AG20443 (cell line): ENCODE data around the gene PEX11A.
A peak's percentile ranks its signal among the peaks of the same experiment; 100 is the strongest.

Experiments used
- DNase-seq: peaks from one replicate; pipeline ENCODE4 v3.0.0; 2012; ENCODE audit warnings: low spot score, mixed read lengths

PEX11A gene

DNA sequence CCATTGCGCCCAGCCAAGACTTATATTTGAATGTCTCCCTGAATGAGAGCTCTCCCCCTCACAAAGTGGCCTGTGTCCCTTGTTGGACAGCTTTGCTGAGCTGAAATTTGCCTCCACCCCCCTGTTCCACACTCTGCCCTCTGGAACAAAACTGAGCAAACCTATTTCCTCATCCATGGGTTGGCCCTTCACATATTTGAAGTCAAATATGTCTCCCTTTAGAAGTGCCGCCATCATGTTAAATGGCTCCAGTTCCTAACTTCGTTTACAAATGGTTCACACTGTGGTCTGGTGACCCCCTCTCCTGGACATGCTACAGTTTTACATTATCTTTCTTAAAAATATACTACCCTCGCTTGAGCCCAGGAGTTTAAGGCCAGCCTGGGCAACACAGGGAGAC lies 16.0 kb downstream of the PEX11A start:
- no peak for DNase-seq

GRCh38 chr15:89673165-89673512 lies 17.4 kb downstream of the PEX11A start:
- no peak for DNase-seq

GRCh38 chr15:89672221-89673164 lies 18.1 kb downstream of the PEX11A start:
- DNase-seq = peak; percentile 66

DNA sequence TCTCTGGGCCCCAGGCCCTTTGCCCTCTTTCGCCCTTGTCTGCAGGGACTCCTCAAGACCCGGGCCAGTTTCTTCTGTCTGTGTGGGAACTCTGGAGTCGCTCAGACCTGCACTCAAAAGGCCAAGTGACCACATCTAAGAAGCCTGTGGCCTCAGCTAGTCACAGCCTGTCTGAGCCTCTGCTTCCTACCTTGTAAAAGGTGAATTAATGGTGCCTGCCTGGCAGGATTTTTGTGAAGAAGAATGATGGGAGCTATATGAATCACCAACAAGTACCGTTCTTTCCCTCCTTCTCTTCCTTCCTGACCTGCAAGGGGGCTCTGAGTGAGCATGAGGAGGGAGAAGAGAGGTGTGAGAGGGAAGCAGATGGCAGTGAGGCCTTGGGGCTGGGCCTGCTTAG lies 18.9 kb downstream of the PEX11A start:
- no peak for DNase-seq

- DNase-seq = no peak
Measured at GRCh38 chr15:89670971-89671560, 19.5 kb downstream of the PEX11A start.

DNA sequence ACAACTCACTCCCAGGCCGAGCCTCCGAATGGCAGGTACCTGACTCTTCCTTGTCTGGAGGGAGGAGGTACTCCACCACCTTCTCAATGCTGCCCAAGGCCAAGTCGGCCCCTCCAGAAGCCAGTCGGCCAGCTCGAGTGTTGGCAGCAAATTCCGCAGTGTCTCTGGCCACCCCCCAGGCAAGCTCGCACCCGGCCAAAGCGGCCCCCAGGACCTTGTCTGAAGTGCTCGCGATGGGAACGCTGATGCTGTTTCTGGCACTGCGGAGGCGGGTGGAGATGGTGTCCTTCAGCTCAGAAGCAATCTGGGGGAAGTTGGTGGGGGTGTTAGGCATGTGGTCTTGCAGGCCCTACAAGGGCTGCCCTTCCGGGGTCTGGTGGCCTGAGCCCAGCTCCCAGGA lies 20.6 kb downstream of the PEX11A start:
- DNase-seq = no peak

DNA sequence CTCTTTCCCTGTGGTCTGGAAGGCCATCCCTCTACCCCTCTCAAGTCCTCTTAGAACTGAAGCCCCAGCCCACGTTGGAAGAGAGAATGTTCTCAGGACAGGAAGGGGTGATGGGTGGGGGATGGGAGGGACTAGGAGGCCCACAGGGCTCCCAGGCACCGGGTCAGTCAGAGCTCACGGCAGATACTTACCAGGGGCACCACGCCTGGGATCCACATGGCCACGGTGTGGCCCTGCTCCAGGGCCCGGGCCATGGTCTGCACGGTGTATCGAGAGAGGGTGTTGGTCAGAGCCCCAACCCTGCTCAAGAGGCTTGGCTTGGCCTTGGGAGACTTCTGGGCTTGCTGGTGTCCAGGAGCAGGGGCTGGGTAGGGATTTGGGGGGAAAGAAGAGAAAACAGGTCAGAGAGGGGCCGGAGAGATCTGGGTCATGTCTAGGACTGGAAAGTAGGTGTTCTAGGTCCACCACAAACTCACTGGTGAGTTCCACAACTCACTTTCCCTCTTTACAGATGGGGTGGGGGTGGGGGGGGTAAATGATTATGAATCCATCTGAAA lies 21.2 kb downstream of the PEX11A start:
- DNase-seq = no peak

DNA sequence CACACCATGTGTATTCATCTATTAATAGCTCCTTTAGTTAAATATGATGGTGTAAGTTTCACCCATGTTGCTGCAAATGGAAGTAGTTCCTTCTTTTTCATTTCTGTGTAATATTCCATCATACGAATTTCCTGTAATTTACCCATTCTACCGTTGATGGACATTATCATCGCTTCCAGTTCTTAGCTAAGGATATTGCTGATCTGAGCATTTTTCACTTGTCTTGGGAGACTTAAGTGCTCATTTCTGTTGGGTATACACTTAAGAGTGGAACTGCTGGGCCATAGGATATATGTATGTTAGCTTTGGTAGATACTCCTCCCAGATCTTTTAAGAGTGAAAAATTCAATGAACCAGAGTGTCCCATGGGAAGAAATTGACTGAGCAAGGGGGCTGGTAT lies 22.4 kb downstream of the PEX11A start:
- no peak for DNase-seq

- no peak for DNase-seq
Measured at GRCh38 chr15:89667706-89667960, 22.9 kb downstream of the PEX11A start.

DNA sequence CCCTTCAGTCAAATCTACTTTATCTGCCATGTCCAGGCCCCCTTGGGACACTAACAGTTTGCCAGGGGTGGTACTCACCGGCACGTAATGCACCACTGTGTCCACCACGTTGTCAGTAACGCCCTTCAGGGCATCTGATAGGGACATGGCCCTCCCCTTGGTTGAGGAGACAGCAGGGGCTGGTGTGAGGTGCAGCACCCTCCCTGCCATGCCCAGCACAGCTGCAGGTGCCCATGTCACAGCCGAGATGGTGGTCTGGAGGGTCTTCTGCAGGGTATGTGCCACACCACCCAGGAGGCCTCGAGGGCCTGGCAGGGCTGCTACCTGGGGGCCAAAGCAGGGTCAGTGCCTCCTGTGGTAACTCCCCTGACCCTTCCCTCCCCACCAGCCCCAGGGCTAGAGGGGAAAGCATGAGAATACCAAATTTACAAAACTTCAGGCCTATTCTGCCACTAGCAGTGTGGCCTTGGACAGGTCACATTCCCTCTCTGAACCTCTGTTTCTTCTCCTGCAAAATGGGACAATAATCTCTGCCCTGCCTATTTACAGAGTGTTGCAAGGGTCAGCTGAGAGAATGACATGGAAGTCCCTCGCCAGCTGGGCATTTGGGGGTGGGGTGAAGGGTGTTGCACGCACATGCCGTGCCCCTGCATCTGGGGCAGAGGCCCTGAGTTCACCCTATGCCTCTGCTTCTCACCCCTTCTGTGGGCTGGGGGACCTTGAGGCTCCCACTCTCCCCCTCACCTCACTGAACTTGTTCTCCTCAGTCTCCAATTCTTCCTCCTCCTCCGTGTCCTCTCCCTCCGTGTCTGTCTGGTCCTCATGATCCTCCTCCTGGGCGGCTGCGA lies 23.5 kb downstream of the PEX11A start:
- DNase-seq = no peak

DNA sequence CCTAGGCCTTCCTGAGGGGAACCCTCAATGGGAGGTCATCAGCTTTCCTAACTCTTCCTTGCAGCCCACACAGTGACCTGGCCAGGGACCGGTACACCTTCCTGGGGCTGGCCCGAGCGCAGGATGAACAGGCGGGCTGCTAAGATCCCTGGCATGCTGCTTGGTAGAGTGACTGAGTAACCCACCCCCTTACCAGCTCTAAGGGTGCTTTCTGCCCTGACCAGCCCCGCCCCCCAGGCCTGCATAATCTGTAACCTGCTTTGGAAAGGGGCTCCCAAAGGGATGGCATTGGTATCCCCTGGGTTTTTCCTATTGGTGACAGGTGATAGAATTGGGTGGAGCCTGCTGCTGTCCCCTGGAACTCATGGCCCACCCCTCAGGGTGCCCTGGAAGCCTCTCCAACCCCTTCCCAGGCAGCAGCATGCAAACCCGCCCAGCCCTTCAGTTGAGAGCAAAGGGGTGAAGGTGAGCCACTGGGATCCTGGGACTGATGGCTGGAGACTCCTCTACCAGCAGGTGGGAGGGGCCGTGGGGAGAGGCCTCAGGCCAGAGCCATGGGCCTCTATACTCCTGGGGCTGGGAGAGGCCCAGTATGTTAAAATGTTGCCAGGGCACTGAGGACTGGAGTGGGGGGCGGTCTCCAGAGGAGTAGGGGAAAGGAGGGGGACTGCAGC lies 24.2 kb downstream of the PEX11A start:
- DNase-seq = no peak

GRCh38 chr15:89665449-89666181 lies 24.9 kb downstream of the PEX11A start:
- DNase-seq = peak; percentile 86

DNA sequence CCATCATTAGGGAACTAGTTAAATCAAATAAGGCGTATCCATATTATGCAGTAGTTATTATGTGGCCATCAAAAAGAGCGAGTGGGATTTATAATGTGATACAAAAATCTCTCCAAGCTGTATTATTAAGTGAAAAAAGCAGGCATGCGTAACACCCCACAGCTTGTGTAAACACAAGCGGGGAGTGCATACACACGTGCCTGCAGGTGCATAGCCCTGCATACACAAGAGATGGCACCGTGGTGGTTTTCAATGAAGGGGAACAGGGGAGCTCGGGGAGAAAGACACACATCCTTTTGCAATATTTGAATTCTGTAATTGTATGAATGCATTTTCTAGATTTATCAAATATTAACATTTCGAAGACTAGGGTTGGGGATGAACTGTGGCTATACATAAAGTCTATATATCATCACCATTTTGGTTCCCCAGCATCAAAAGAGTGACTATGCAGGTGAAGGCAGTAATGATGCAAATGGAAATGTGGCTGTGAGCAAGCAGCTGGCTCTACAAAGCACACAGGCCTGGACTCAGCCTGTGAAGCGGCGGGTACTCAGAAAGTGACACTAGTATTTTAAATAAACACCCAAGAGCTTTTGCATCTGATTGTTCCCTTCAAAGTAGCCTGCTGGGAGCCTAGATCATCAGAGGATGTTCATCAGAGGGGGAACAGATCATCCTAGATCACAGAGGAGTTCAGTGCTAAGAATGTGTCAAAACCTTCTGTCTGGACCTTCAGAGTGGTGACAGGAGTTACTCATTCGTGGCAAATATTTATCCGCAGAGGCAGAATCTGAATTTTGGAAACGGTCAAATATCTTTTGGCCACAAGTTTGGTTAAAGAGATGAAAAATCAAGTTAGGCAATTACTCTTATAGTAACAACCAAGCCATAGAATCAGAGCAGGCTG lies 25.9 kb downstream of the PEX11A start:
- DNase-seq = no peak

DNA sequence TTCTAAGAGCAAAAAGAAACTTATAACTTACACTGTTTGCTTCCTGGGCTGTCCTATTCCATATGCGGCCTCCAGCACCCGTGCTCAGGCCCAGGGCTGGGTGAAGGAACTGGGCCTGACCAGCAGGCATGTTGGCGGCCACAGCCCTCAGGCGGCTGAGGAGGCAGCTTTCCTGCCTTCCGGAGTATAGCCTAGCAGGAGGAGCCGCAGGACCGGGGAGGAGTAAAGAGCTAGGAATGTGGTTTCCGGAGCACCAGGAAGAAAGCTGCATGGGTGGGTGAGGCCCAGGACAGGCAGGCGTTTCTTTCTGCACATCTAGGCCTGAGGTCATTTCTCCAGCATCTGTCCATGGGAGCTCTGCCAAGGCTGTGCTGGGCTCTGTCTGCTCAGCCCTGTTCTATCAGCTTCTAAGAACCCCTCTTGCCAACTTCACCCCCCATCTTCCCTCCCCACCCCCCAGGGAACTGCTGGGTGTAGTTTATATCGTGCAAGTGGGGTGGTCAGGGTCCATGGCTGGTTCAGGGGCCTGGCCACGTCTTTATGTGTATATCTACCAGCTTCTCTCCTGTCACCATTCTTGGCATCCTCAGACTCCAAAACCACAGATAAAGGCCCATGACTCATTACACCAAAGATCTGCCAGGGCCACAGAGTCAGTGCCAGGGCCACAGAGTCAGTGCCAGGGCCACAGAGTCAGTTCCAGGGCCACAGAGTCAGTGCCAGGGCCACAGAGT lies 27.5 kb downstream of the PEX11A start:
- peak; percentile 96 for DNase-seq

- DNase-seq = no peak
Measured at GRCh38 chr15:89660556-89660955, 30.0 kb downstream of the PEX11A start.

DNA sequence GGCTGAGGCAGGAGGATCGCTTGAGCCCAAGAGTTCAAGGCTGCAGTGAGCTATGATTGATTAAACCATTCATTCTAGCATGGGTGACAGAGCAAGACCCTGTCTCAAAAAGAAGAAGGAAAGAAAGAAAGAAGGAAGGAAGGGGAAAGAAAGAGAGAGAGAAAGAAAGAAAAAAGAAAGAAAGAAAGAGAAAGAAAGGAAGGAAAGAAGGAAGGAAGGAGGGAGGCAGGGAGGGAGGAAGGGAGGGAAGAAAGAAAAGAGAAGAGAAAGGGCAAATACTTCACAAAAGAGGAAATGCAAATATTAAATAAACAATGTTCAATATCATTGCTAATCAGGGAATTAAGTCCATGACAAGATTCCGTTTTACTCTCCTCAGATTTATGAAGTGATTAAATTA lies 31.3 kb downstream of the PEX11A start:
- DNase-seq = no peak

- no peak for DNase-seq
Measured at GRCh38 chr15:89657686-89658200, 32.8 kb downstream of the PEX11A start.

GRCh38 chr15:89656116-89656815 lies 34.3 kb downstream of the PEX11A start:
- no peak for DNase-seq
